HG03095 (cell line): ENCODE data around the gene ASPRV1.

Source experiments
- ATAC-seq: cut with Tn5 transposase; IDR thresholded peaks from one replicate; pipeline ENCODE4 v1.9.1; 2021; ENCODE audit warnings: moderate library complexity; ENCODE audit not compliant: unreplicated experiment

ASPRV1 gene

GRCh38 chr2:69989009-69989408 lies 27.6 kb upstream of the ASPRV1 start:
- no peak for ATAC-seq

- ATAC-seq, result no peak
Observed at GRCh38 chr2:69988086-69988635, 26.7 kb upstream of the ASPRV1 start.

- ATAC-seq, result no peak
Observed at GRCh38 chr2:69986691-69987090, 25.3 kb upstream of the ASPRV1 start.

GRCh38 chr2:69985688-69986087 lies 24.3 kb upstream of the ASPRV1 start:
- ATAC-seq, result no peak

GRCh38 chr2:69985216-69985615 lies 23.8 kb upstream of the ASPRV1 start:
- ATAC-seq, result no peak

- ATAC-seq, result no peak
Observed at GRCh38 chr2:69983392-69983966, 22.0 kb upstream of the ASPRV1 start.

- ATAC-seq, result no peak
Observed at GRCh38 chr2:69979902-69980807, 18.7 kb upstream of the ASPRV1 start.

- ATAC-seq, result no peak
Observed at GRCh38 chr2:69977906-69978482, 16.6 kb upstream of the ASPRV1 start.

- no peak for ATAC-seq
Observed at GRCh38 chr2:69977186-69977585, 15.8 kb upstream of the ASPRV1 start.

GRCh38 chr2:69975853-69976462 lies 14.5 kb upstream of the ASPRV1 start:
- no peak for ATAC-seq

- no peak for ATAC-seq
Observed at GRCh38 chr2:69975136-69975852, 13.9 kb upstream of the ASPRV1 start.

GRCh38 chr2:69973335-69973735 lies 11.9 kb upstream of the ASPRV1 start:
- ATAC-seq, result no peak

- no peak for ATAC-seq
Observed at GRCh38 chr2:69972822-69973221, 11.4 kb upstream of the ASPRV1 start.

- no peak for ATAC-seq
Observed at GRCh38 chr2:69969991-69970390, 8.6 kb upstream of the ASPRV1 start.

GRCh38 chr2:69969126-69969983 lies 7.9 kb upstream of the ASPRV1 start:
- ATAC-seq, result no peak

GRCh38 chr2:69968609-69969008 lies 7.2 kb upstream of the ASPRV1 start:
- no peak for ATAC-seq

GRCh38 chr2:69966496-69966895 lies 5.1 kb upstream of the ASPRV1 start:
- ATAC-seq, result no peak

- ATAC-seq, result no peak
Observed at GRCh38 chr2:69965756-69966445, 4.5 kb upstream of the ASPRV1 start.

- ATAC-seq, result no peak
Observed at GRCh38 chr2:69964353-69964841, 3.0 kb upstream of the ASPRV1 start.
